ENCODE results near the gene CREB3L1. TPM values are rescaled to one million over a fixed set of nuclear protein-coding genes. Genes with fewer than 3 reads are reported as not detected.

Gene CREB3L1
- total and polyA plus RNA-seq, 10 donors = 0.28 to 8.9 (median 2.8) TPM

- H3K27me3 ChIP-seq (replicated peaks in 1 of 7) = peaks cover 0 to 18% (median 0%) of the 10 kb centered on the region in 7 donors
- intact Hi-C loops (cut with DNase I; ENCODE audit: low total_unique reads) = loop anchor here (5.0 kb wide), 1 partner anchor 66 kb away; no protein-coding TSS in a partner anchor
- TF ChIP-seq POLR2AphosphoS5 (IDR thresholded peaks at IDR 0.05) = no peak
- no peak for TF ChIP-seq POLR2A (IDR thresholded peaks at IDR 0.05)
- TF ChIP-seq, protein P1, sequence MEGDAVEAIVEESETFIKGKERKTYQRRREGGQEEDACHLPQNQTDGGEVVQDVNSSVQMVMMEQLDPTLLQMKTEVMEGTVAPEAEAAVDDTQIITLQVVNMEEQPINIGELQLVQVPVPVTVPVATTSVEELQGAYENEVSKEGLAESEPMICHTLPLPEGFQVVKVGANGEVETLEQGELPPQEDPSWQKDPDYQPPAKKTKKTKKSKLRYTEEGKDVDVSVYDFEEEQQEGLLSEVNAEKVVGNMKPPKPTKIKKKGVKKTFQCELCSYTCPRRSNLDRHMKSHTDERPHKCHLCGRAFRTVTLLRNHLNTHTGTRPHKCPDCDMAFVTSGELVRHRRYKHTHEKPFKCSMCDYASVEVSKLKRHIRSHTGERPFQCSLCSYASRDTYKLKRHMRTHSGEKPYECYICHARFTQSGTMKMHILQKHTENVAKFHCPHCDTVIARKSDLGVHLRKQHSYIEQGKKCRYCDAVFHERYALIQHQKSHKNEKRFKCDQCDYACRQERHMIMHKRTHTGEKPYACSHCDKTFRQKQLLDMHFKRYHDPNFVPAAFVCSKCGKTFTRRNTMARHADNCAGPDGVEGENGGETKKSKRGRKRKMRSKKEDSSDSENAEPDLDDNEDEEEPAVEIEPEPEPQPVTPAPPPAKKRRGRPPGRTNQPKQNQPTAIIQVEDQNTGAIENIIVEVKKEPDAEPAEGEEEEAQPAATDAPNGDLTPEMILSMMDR (IDR thresholded peaks at IDR 0.05 in 8 of 11, conservative IDR thresholded peaks at IDR 0.05 in 3 of 11) = no peak
- no peak overlapping the region for H3K4me3 ChIP-seq
- no peaks in the 10 kb centered on the region for H3K9me3 ChIP-seq
- 76 to 81% (median 78%) methylated on average over 10 to 14 of the region's 14 CpGs for WGBS, 5 donors
- DNase-seq = no peak
- H3K4me1 ChIP-seq = peaks cover 0 to 18% (median 6%) of the 10 kb centered on the region in 6 donors
- H3K36me3 ChIP-seq = no peaks in the 10 kb centered on the region
- H3K27ac ChIP-seq = no peak overlapping the region
Observed at GRCh38 chr11:46307785-46308341, 30.4 kb downstream of the CREB3L1 start.

DNA sequence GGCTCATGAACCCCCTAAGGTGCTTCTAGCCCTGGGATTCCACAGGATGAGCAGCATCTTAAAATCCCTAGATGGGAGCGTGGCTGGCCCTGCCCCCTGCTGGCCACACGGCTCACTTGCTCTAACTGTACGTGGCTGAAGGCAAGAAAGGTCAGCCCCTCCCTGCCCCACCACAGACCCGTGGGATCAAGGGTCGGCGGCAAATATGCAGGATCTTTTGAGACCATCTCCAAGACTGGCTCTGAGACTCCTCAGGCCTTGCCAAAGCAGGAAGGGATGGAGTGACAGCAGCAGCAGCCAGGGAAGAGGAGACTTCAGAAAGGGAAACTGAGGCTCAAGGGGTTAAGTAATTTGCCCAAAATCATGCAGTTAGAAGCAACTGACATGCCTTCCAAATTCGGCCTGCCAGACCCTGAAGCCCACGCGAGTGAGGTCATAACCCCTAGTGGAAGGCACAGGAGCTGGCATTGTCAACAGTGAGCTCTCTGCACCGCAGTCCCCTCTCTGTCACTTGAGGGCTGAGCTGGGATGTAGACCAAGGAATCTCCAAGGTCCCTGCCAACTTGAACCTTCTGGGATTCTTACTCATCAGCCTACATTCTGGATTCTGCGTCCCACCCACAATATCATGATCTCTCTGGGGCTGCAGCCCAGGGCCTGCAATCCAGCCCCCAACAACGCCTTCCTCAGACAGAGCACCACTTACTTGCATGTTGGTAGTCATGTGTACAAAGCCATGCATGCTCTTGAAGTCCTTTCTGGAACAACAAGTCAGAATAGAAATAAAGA is 31.4 kb downstream of the CREB3L1 start:
- 30 to 39% (median 35%) methylated on average over 11 to 12 of the region's 12 CpGs for WGBS, 5 donors
- intact Hi-C loops (cut with DNase I; ENCODE audit: low total_unique reads) = loop anchor here (5.0 kb wide), 1 partner anchor 67 kb away; no protein-coding TSS in a partner anchor

GRCh38 chr11:46309814-46310259 is 32.4 kb downstream of the CREB3L1 start:
- Histone ChIP-seq H3K4me3 (no peak overlapping the region), H3K9me3 (no peaks in the 10 kb centered on the region), H3K4me1 (peaks cover 0 to 18% (median 6%) of the 10 kb centered on the region in 6 donors), H3K27me3 (replicated peaks in 1 of 7) (peaks cover 0 to 18% (median 0%) of the 10 kb centered on the region in 7 donors), H3K27ac (no peak overlapping the region), H3K36me3 (no peaks in the 10 kb centered on the region)
- WGBS, 5 donors = 41 to 55% (median 49%) methylated on average over 4 of the region's 4 CpGs
- intact Hi-C loops (cut with DNase I; ENCODE audit: low total_unique reads) = loop anchor here (5.0 to 10.0 kb wide), 2 partner anchors 68 to 345 kb away; no protein-coding TSS in a partner anchor
- DNase-seq = no peak
- TF ChIP-seq POLR2A (IDR thresholded peaks at IDR 0.05) (no peak), POLR2AphosphoS5 (IDR thresholded peaks at IDR 0.05) (no peak)
- TF ChIP-seq, protein P1 (IDR thresholded peaks at IDR 0.05 in 8 of 11, conservative IDR thresholded peaks at IDR 0.05 in 3 of 11) = no peak

More for the DNA sequence above, 31.4 kb downstream of the CREB3L1 start:
- peak; percentile 89 for DNase-seq
- peaks cover 0 to 18% (median 0%) of the 10 kb centered on the region in 7 donors for H3K27me3 ChIP-seq (replicated peaks in 1 of 7)
- no peaks in the 10 kb centered on the region for H3K9me3 ChIP-seq
- H3K27ac ChIP-seq = no peak overlapping the region
- H3K4me3 ChIP-seq = no peak overlapping the region
- TF ChIP-seq POLR2AphosphoS5 (IDR thresholded peaks at IDR 0.05) (peak in 2 of 3 donors; percentile 9 to 32), POLR2A (IDR thresholded peaks at IDR 0.05) (no peak)
- TF ChIP-seq, protein P1 (IDR thresholded peaks at IDR 0.05 in 8 of 11, conservative IDR thresholded peaks at IDR 0.05 in 3 of 11) = peak; percentile 59 to 89 (median 80)
- peaks cover 0 to 18% (median 6%) of the 10 kb centered on the region in 6 donors for H3K4me1 ChIP-seq
- H3K36me3 ChIP-seq = no peaks in the 10 kb centered on the region
